Karpas-422 (cell line): Measurements from ENCODE around the gene B4GALT2. TPM values are rescaled to one million over a fixed set of nuclear protein-coding genes. Genes with fewer than 3 reads are reported as not detected.
A peak's percentile ranks its signal among the peaks of the same experiment; 100 is the strongest.

Experiments
- DNase-seq: peaks from one replicate; pipeline ENCODE4 v3.0.0-alpha.2; 2015
- H2AFZ ChIP-seq: fragments of 200-600 bp; sonication (generic); 2 replicates; pipeline ENCODE4 v1.6.1; 2014; ENCODE audit warnings: antibody characterized with exemption, low read length, mixed read lengths
- H3K27ac ChIP-seq: fragments of 200-600 bp; sonication (generic); 2 replicates; pipeline ENCODE4 v1.5.1; 2014; ENCODE audit warnings: mild to moderate bottlenecking, low read length, moderate library complexity
- H3K27me3 ChIP-seq: fragments of 200-600 bp; sonication (generic); 2 replicates; pipeline ENCODE4 v1.6.1; 2014; ENCODE audit warnings: low read length, mixed read lengths
- H3K36me3 ChIP-seq: fragments of 200-600 bp; sonication (generic); 2 replicates; pipeline ENCODE4 v1.6.1; 2014; ENCODE audit warnings: low read length, mixed read lengths; ENCODE audit not compliant: insufficient read depth
- H3K4me1 ChIP-seq: fragments of 200-600 bp; sonication (generic); 2 replicates; pipeline ENCODE4 v1.6.1; 2014; ENCODE audit warnings: mild to moderate bottlenecking, low read length, mixed read lengths
- H3K4me2 ChIP-seq: fragments of 200-600 bp; sonication (generic); 2 replicates; pipeline ENCODE4 v1.6.1; 2014; ENCODE audit warnings: low read length, low read depth, mild to moderate bottlenecking; ENCODE audit not compliant: poor library complexity, severe bottlenecking
- H3K4me3 ChIP-seq: fragments of 200-600 bp; sonication (generic); 2 replicates; pipeline ENCODE4 v1.5.1; 2014; ENCODE audit warnings: mild to moderate bottlenecking, antibody characterized with exemption, low read length, mixed read lengths
- H3K79me2 ChIP-seq: fragments of 200-600 bp; sonication (generic); 2 replicates; pipeline ENCODE4 v1.6.1; 2014; ENCODE audit warnings: mild to moderate bottlenecking, low read length, mixed read lengths
- H3K9ac ChIP-seq: fragments of 200-600 bp; sonication (generic); 2 replicates; pipeline ENCODE4 v1.6.0; 2014; ENCODE audit warnings: low read length
- H3K9me2 ChIP-seq: fragments of 200-600 bp; sonication (generic), shearing (Covaris generic); replicated peaks from 2 replicates; pipeline ENCODE4 v1.6.0; 2014; ENCODE audit warnings: mild to moderate bottlenecking, low read length, moderate library complexity; ENCODE audit not compliant: insufficient read depth
- H3K9me3 ChIP-seq: fragments of 300-700, 200-600 bp; sonication (generic); 2 replicates; pipeline ENCODE4 v1.6.1; 2014; ENCODE audit warnings: low read length, mixed read lengths
- H4K20me1 ChIP-seq: fragments of 200-600 bp; sonication (generic); 2 replicates; pipeline ENCODE4 v1.6.1; 2014; ENCODE audit warnings: mild to moderate bottlenecking, antibody characterized with exemption, low read length, low read depth; ENCODE audit not compliant: insufficient read depth
- total RNA-seq: library from RNA; depleted of rRNA; stranded (reverse); fragments of >200 nt; shearing (Covaris generic); gene quantifications from 2 replicates; pipeline ENCODE4 v1.2.3, GENCODE V29; 2014; ENCODE audit warnings: low replicate concordance

Gene B4GALT2
- total RNA-seq, 1 experiment from 2014 or later = 42.9 TPM

- Histone ChIP-seq H3K9me2 (no peaks in the 10 kb centered on the region), H3K9ac (peak overlapping the region; percentile 65), H2AFZ (no peak overlapping the region), H3K4me1 (peaks cover 54% of the 10 kb centered on the region), H3K4me2 (peak overlapping the region; percentile 74), H3K4me3 (peak overlapping the region; percentile 51), H3K27me3 (no peaks in the 10 kb centered on the region), H3K36me3 (no peaks in the 10 kb centered on the region), H4K20me1 (no peaks in the 10 kb centered on the region), H3K27ac (peak overlapping the region; percentile 86), H3K79me2 (no peaks in the 10 kb centered on the region), H3K9me3 (no peaks in the 10 kb centered on the region)
- no peak for DNase-seq
Observed at GRCh38 chr1:44024031-44024902, 45.3 kb downstream of the B4GALT2 start.

GRCh38 chr1:44024903-44025525 is 46.0 kb downstream of the B4GALT2 start:
- H4K20me1 ChIP-seq = no peaks in the 10 kb centered on the region
- H3K36me3 ChIP-seq = no peaks in the 10 kb centered on the region
- no peaks in the 10 kb centered on the region for H3K9me3 ChIP-seq
- peak overlapping the region; percentile 51 for H3K4me3 ChIP-seq
- H3K4me2 ChIP-seq = peak overlapping the region; percentile 74
- H3K27me3 ChIP-seq = no peaks in the 10 kb centered on the region
- no peaks in the 10 kb centered on the region for H3K9me2 ChIP-seq
- peaks cover 59% of the 10 kb centered on the region for H3K4me1 ChIP-seq
- DNase-seq = peak; percentile 91
- peak overlapping the region; percentile 65 for H3K9ac ChIP-seq
- peak overlapping the region; percentile 86 for H3K27ac ChIP-seq
- H2AFZ ChIP-seq = no peak overlapping the region
- no peaks in the 10 kb centered on the region for H3K79me2 ChIP-seq

- H3K27ac ChIP-seq = peak overlapping the region; percentile 86
- peak overlapping the region; percentile 91; the same call in 1 of the 2 replicates for H2AFZ ChIP-seq
- H3K9me3 ChIP-seq = no peaks in the 10 kb centered on the region
- peak overlapping the region; percentile 65 for H3K9ac ChIP-seq
- H3K36me3 ChIP-seq = no peaks in the 10 kb centered on the region
- no peaks in the 10 kb centered on the region for H3K27me3 ChIP-seq
- H3K4me1 ChIP-seq = peaks cover 64% of the 10 kb centered on the region
- peak overlapping the region; percentile 74 for H3K4me2 ChIP-seq
- H3K4me3 ChIP-seq = peak overlapping the region; percentile 51
- H3K79me2 ChIP-seq = no peaks in the 10 kb centered on the region
- H3K9me2 ChIP-seq = no peaks in the 10 kb centered on the region
- no peaks in the 10 kb centered on the region for H4K20me1 ChIP-seq
- DNase-seq = peak; percentile 83
Observed at GRCh38 chr1:44025816-44026215, 46.8 kb downstream of the B4GALT2 start.

- H3K79me2 ChIP-seq = no peaks in the 10 kb centered on the region
- no peak overlapping the region for H3K4me2 ChIP-seq
- H3K27ac ChIP-seq = no peak overlapping the region
- no peaks in the 10 kb centered on the region for H3K9me3 ChIP-seq
- H3K9me2 ChIP-seq = no peaks in the 10 kb centered on the region
- no peak for DNase-seq
- H2AFZ ChIP-seq = no peak overlapping the region
- no peaks in the 10 kb centered on the region for H3K27me3 ChIP-seq
- H3K4me3 ChIP-seq = no peak overlapping the region
- H3K36me3 ChIP-seq = no peaks in the 10 kb centered on the region
- peaks cover 73% of the 10 kb centered on the region for H3K4me1 ChIP-seq
- no peak overlapping the region for H3K9ac ChIP-seq
- H4K20me1 ChIP-seq = no peaks in the 10 kb centered on the region
Observed at GRCh38 chr1:44027320-44027719, 48.3 kb downstream of the B4GALT2 start.

- peak overlapping the region; percentile 72 for H3K4me3 ChIP-seq
- no peaks in the 10 kb centered on the region for H3K79me2 ChIP-seq
- no peaks in the 10 kb centered on the region for H3K9me2 ChIP-seq
- peak overlapping the region; percentile 68 for H3K9ac ChIP-seq
- no peaks in the 10 kb centered on the region for H3K9me3 ChIP-seq
- peak overlapping the region; percentile 90 for H2AFZ ChIP-seq
- H3K27ac ChIP-seq = no peak overlapping the region
- no peaks in the 10 kb centered on the region for H3K27me3 ChIP-seq
- peak overlapping the region; percentile 84 for H3K4me2 ChIP-seq
- no peak for DNase-seq
- H3K36me3 ChIP-seq = no peaks in the 10 kb centered on the region
- H3K4me1 ChIP-seq = peaks cover 67% of the 10 kb centered on the region
- H4K20me1 ChIP-seq = no peaks in the 10 kb centered on the region
Observed at GRCh38 chr1:44029260-44029910, 50.4 kb downstream of the B4GALT2 start.

GRCh38 chr1:44029911-44030604 is 51.0 kb downstream of the B4GALT2 start:
- H3K36me3 ChIP-seq = no peaks in the 10 kb centered on the region
- H3K27ac ChIP-seq = peak overlapping the region; percentile 43; the same call in 1 of the 2 replicates
- H3K4me2 ChIP-seq = peak overlapping the region; percentile 84
- no peaks in the 10 kb centered on the region for H3K79me2 ChIP-seq
- peaks cover 60% of the 10 kb centered on the region for H3K4me1 ChIP-seq
- H3K9me3 ChIP-seq = no peaks in the 10 kb centered on the region
- peak overlapping the region; percentile 68 for H3K9ac ChIP-seq
- H2AFZ ChIP-seq = peak overlapping the region; percentile 90
- H3K4me3 ChIP-seq = peak overlapping the region; percentile 72
- H3K9me2 ChIP-seq = no peaks in the 10 kb centered on the region
- no peaks in the 10 kb centered on the region for H4K20me1 ChIP-seq
- no peaks in the 10 kb centered on the region for H3K27me3 ChIP-seq
- DNase-seq = peak; percentile 95

- peak overlapping the region; percentile 84 for H3K4me2 ChIP-seq
- H3K4me3 ChIP-seq = peak overlapping the region; percentile 72
- peak overlapping the region; percentile 68 for H3K9ac ChIP-seq
- no peaks in the 10 kb centered on the region for H4K20me1 ChIP-seq
- peak; percentile 80 for DNase-seq
- no peaks in the 10 kb centered on the region for H3K79me2 ChIP-seq
- H3K27ac ChIP-seq = no peak overlapping the region
- no peaks in the 10 kb centered on the region for H3K9me2 ChIP-seq
- H3K36me3 ChIP-seq = no peaks in the 10 kb centered on the region
- H3K4me1 ChIP-seq = peaks cover 53% of the 10 kb centered on the region
- no peaks in the 10 kb centered on the region for H3K27me3 ChIP-seq
- H2AFZ ChIP-seq = peak overlapping the region; percentile 33; the same call in 1 of the 2 replicates
- no peaks in the 10 kb centered on the region for H3K9me3 ChIP-seq
Observed at GRCh38 chr1:44030605-44031251, 51.7 kb downstream of the B4GALT2 start.
